CD8-positive, alpha-beta memory T cell (primary cell): ENCODE data around the gene NCR1. TPM values are rescaled to one million over a fixed set of nuclear protein-coding genes. Genes with fewer than 3 reads are reported as not detected.
"Not testable (repeated sequence)": the region's sequence is repeated elsewhere in the genome, so short reads cannot be mapped to it uniquely, and the experiment has no call there.

ENCODE experiments used
- CTCF ChIA-PET: fragments of 350-600 bp; sonication (Branson Sonifier 250); formaldehyde crosslinking; loops from one replicate; lab custom pipeline; 2021; ENCODE audit warnings: antibody characterized with exemption; lab: Charles Lee
- POLR2A ChIA-PET: fragments of 350-600 bp; sonication (Branson Sonifier 250); formaldehyde crosslinking; loops from one replicate; lab custom pipeline; 2021; ENCODE audit warnings: antibody characterized with exemption; lab: Charles Lee
- DNase-seq, 5 donors: peaks; one replicate each; pipeline versions ENCODE4 v3.0.0 to v3.0.0-alpha.2; 2020 to 2022; ENCODE audit warnings: mixed read lengths in 1 of 5
- H3K27ac ChIP-seq: one replicate; pipeline ENCODE4 v1.7.0; 2013; ENCODE audit warnings: low read depth, mild to moderate bottlenecking, low read length, moderate library complexity
- H3K27me3 ChIP-seq: 2 replicates; pipeline ENCODE4 v1.7.0; 2013; ENCODE audit warnings: low read length, mild to moderate bottlenecking; ENCODE audit not compliant: insufficient read depth, poor library complexity, severe bottlenecking
- H3K36me3 ChIP-seq: 2 replicates; pipeline ENCODE4 v1.7.0; 2013; ENCODE audit warnings: mild to moderate bottlenecking, low read length, moderate library complexity; ENCODE audit not compliant: insufficient read depth
- H3K4me1 ChIP-seq: 2 replicates; pipeline ENCODE4 v1.7.0; 2013; ENCODE audit warnings: mild to moderate bottlenecking, low read length, moderate library complexity; ENCODE audit not compliant: insufficient read depth
- H3K4me3 ChIP-seq: 2 replicates; pipeline ENCODE4 v1.7.0; 2013; ENCODE audit warnings: mild to moderate bottlenecking, low read length
- H3K9me3 ChIP-seq: 2 replicates; pipeline ENCODE4 v1.7.0; 2013; ENCODE audit warnings: mild to moderate bottlenecking, low read length
- H3K27ac Mint-ChIP-seq, 8 donors: one replicate each; pipeline ENCODE4 v1.8.0; 2020 to 2021; ENCODE audit warnings: mixed read lengths in 8 of 8, mild to moderate bottlenecking in 6 of 8, inconsistent platforms in 3 of 8, moderate library complexity in 3 of 8
- H3K27me3 Mint-ChIP-seq, 2 donors: one replicate each; pipeline ENCODE4 v1.8.0; 2020 to 2021; ENCODE audit warnings: mixed read lengths in 2 of 2, mild to moderate bottlenecking in 1 of 2, moderate library complexity in 1 of 2
- H3K36me3 Mint-ChIP-seq, 3 donors: one replicate each; pipeline ENCODE4 v1.8.0; 2020 to 2021; ENCODE audit warnings: mixed read lengths in 3 of 3, inconsistent platforms in 1 of 3, mild to moderate bottlenecking in 1 of 3
- H3K4me1 Mint-ChIP-seq, 3 donors: one replicate each; pipeline ENCODE4 v1.8.0; 2020 to 2021; ENCODE audit warnings: mixed read lengths in 3 of 3, inconsistent platforms in 1 of 3, mild to moderate bottlenecking in 1 of 3
- H3K4me3 Mint-ChIP-seq, 7 donors: one replicate each; pipeline ENCODE4 v1.8.0; 2020 to 2021; ENCODE audit warnings: mixed read lengths in 7 of 7, mild to moderate bottlenecking in 6 of 7, moderate library complexity in 4 of 7, inconsistent platforms in 2 of 7
- H3K9me3 Mint-ChIP-seq, 5 donors: one replicate each; pipeline ENCODE4 v1.8.0; 2020 to 2022; ENCODE audit warnings: mixed read lengths in 5 of 5, mild to moderate bottlenecking in 3 of 5, moderate library complexity in 2 of 5, inconsistent platforms in 1 of 5
- polyA plus RNA-seq: library from polyadenylated mRNA; unstranded; fragments of 300-500 nt; fragmentation: Illumina TruSeq; gene quantifications from one replicate; pipeline ENCODE4 v1.2.3, GENCODE V29; 2021
- total RNA-seq, 2 experiments: library from RNA; stranded (reverse); gene quantifications; one replicate each; pipeline ENCODE4 v1.2.3, GENCODE V29; 2021

The NCR1 gene
- total and polyA plus RNA-seq, 3 experiments from 2014 or later: 0.31 to 2.8 TPM; not detected in 1

DNA sequence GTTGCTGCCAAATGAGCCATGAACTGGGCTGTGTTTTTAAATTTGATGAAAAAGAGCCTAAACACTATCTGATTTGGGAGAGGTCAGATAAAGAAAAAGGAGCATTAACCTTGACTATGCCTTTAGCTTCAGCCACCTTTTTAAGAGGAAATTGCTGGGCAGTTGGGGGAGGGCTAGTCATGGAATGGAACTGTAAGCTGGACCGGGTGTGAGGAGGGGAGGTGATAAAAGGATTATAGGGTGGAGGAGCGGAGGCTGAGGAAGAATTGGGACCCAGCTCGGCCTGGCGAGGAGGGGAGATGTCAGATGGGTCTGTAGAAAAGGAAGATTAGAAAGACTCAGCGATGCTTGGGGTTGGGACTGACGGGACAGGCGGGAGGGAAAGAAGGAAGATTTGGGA lies 7.3 kb upstream of the NCR1 start:
- Mint-ChIP-seq H3K27ac (peak overlapping the region in 1 of 8 donors; percentile 9), H3K27me3 (peaks cover 19 to 39% of the 10 kb centered on the region in 2 donors)
- H3K4me1 ChIP-seq, H3K36me3 Mint-ChIP-seq, H3K4me1 Mint-ChIP-seq, H3K9me3 Mint-ChIP-seq, CTCF ChIA-PET, DNase-seq, H3K4me3 ChIP-seq, H3K27me3 ChIP-seq, H3K27ac ChIP-seq, H3K36me3 ChIP-seq, POLR2A ChIA-PET, H3K9me3 ChIP-seq, H3K4me3 Mint-ChIP-seq: not testable (repeated sequence)

DNA sequence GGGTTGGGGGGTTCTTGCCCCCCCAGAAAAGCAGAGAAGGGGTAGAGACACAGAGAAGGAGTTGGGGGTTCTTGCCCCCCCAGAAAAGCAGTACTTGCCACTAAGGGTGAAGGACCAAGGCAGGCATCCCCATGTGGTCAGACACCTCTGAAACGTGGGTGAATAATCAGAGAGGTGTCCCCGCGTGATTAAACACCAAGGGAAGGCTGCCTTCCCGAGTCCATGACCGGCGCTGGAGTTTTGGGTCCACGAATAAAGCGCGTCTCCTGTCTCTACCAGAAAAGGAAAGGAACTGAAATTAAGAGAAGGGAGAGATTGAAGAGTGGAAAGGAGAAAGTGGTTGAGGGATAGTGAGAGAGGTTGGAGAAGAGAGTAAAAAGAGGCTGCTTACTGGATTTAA lies 6.3 kb upstream of the NCR1 start:
- H3K27me3 ChIP-seq, H3K36me3 Mint-ChIP-seq, H3K4me1 ChIP-seq, H3K4me1 Mint-ChIP-seq, H3K4me3 Mint-ChIP-seq, POLR2A ChIA-PET, H3K27ac ChIP-seq, H3K9me3 Mint-ChIP-seq, H3K27ac Mint-ChIP-seq, DNase-seq, CTCF ChIA-PET, H3K9me3 ChIP-seq, H3K4me3 ChIP-seq, H3K36me3 ChIP-seq: not testable (repeated sequence)
- H3K27me3 Mint-ChIP-seq: peaks cover 19 to 39% of the 10 kb centered on the region in 2 donors

DNA sequence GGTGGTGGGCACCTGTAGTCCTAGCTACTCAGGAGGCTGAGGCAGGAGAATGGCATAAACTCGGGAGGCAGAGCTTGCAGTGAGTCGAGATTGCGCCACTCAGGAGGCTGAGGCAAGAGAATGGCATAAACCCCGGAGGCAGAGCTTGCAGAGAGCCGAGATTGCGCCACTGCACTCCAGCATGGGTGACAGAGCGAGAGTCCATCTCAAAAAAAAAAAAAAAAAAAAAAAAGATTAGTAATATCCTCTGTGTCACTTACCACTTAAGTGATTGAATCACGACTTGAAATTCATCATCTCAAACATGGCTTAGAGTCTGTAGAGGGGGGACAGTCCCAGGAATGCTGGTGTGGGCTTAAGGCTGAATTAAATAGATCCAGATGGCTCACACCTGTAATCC lies 4.8 kb upstream of the NCR1 start:
- H3K4me3 Mint-ChIP-seq, H3K27me3 ChIP-seq, H3K27ac Mint-ChIP-seq, H3K4me3 ChIP-seq, H3K9me3 ChIP-seq, H3K9me3 Mint-ChIP-seq, DNase-seq, H3K36me3 ChIP-seq, H3K4me1 Mint-ChIP-seq, POLR2A ChIA-PET, H3K4me1 ChIP-seq, CTCF ChIA-PET, H3K27ac ChIP-seq, H3K36me3 Mint-ChIP-seq: not testable (repeated sequence)
- peaks cover 21 to 44% of the 10 kb centered on the region in 2 donors for H3K27me3 Mint-ChIP-seq

DNA sequence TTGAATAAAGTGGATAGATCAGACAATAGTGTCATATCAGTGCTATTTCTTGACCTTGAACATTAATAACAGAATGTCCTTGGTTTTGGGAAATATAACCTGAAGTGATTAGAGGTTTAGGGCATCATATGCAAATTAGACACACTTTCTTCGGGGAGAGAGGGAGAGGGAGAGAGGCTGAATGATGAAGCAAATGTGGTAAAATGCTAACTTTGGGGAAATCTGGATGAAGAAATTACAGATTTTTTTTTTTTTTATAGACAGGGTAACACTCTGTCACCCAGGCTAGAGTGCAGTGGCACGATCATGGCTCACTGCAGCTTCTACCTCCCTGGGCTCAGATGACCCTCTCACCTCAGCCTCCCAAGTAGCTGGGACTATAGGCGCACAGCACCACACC lies 3.9 kb upstream of the NCR1 start:
- ChIA-PET POLR2A (no interaction called here), CTCF (no interaction called here)
- H3K4me1 Mint-ChIP-seq: peaks cover 0 to 6% (median 0%) of the 10 kb centered on the region in 3 donors
- no peaks in the 10 kb centered on the region for H3K36me3 ChIP-seq
- DNase-seq: no peak
- peaks cover 17 to 40% of the 10 kb centered on the region in 2 donors for H3K27me3 Mint-ChIP-seq
- H3K9me3 ChIP-seq: no peaks in the 10 kb centered on the region
- H3K27ac Mint-ChIP-seq: no peak overlapping the region
- H3K27ac ChIP-seq: no peak overlapping the region
- H3K9me3 Mint-ChIP-seq: peaks cover 0 to 3% (median 0%) of the 10 kb centered on the region in 5 donors
- no peaks in the 10 kb centered on the region for H3K4me1 ChIP-seq
- no peak overlapping the region for H3K4me3 Mint-ChIP-seq
- no peak overlapping the region for H3K4me3 ChIP-seq
- no peaks in the 10 kb centered on the region for H3K36me3 Mint-ChIP-seq
- H3K27me3 ChIP-seq: no peaks in the 10 kb centered on the region

DNA sequence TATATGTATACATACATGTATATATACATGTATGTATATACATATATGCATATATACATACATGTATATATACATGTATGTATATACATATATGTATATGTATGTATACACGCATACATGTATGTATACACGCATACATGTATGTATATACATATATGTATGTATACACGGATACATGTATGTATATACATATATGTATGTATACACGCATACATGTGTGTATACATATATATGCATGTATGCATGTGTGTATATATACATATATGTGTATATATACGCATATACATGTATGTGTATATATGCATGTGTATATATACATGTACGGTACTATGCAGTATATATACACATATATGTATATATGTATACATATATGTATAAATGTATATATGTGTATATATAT lies 2.6 kb upstream of the NCR1 start:
- H3K27ac ChIP-seq: no peak overlapping the region
- Mint-ChIP-seq H3K4me1 (peaks cover 0 to 6% (median 0%) of the 10 kb centered on the region in 3 donors), H3K27ac (no peak overlapping the region), H3K36me3 (no peaks in the 10 kb centered on the region), H3K9me3 (peaks cover 0 to 3% (median 0%) of the 10 kb centered on the region in 5 donors), H3K4me3 (no peak overlapping the region), H3K27me3 (peaks cover 11 to 29% of the 10 kb centered on the region in 2 donors)
- ChIA-PET POLR2A (no interaction called here), CTCF (no interaction called here)
- no peak overlapping the region for H3K4me3 ChIP-seq
- no peaks in the 10 kb centered on the region for H3K36me3 ChIP-seq
- H3K4me1 ChIP-seq: no peaks in the 10 kb centered on the region
- H3K27me3 ChIP-seq: no peaks in the 10 kb centered on the region
- no peak for DNase-seq
- H3K9me3 ChIP-seq: no peaks in the 10 kb centered on the region

DNA sequence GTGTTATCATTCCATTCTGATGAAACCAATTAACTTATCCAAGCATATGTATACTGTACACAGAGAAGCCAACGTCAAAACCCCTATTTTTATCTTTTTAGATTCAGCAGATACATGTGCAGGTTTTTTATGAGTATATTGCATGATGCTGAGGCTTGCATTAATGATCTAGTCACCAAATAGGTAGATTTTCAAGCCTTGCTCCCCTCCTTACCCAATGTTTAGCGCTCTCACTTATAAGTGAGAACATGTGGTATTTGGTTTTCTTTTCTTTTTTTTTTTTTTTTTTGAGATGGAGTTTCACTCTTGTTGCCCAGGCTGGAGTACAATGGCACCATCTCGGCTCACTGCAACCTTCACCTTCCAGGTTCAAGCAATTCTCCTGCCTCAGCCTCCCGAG lies 1.7 kb upstream of the NCR1 start:
- H3K4me1 ChIP-seq, DNase-seq, H3K27me3 ChIP-seq, H3K4me3 Mint-ChIP-seq, H3K4me3 ChIP-seq, H3K9me3 ChIP-seq, POLR2A ChIA-PET, H3K4me1 Mint-ChIP-seq, H3K36me3 Mint-ChIP-seq, H3K27ac ChIP-seq, H3K36me3 ChIP-seq, H3K9me3 Mint-ChIP-seq, CTCF ChIA-PET: not testable (repeated sequence)
- Mint-ChIP-seq H3K27ac (peak overlapping the region in 1 of 8 donors; percentile 58), H3K27me3 (peaks cover 10 to 22% of the 10 kb centered on the region in 2 donors)

DNA sequence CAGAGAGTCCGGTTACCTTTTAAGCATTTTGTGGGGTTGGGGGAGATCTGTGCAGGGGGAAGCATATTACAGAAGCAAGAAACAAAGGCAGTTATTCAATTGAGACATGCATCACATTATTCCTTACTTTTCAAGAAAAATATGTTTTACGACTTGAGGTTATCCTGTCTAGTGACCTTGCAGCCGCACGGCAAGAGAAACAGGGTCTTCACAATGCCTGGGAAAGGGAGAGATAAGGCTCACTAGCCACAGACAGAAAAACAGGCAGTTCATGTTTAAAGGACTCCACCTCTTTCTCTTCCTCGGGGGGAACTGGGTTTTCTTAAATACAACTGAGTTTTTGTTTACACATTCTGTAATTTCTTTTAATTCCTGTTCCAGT lies 536 bp upstream of the NCR1 start:
- H3K9me3 ChIP-seq: no peaks in the 10 kb centered on the region
- no peaks in the 10 kb centered on the region for H3K27me3 ChIP-seq
- H3K9me3 Mint-ChIP-seq: peaks cover 0 to 3% (median 0%) of the 10 kb centered on the region in 5 donors
- DNase-seq: no peak
- no peak overlapping the region for H3K4me3 ChIP-seq
- H3K27ac ChIP-seq: peak overlapping the region; percentile 60
- CTCF ChIA-PET: no interaction called here
- H3K27ac Mint-ChIP-seq: peak overlapping the region in 5 of 8 donors; percentile 11 to 90 (median 72)
- H3K4me3 Mint-ChIP-seq: peak overlapping the region in 5 of 7 donors; percentile 30 to 88 (median 63)
- no peaks in the 10 kb centered on the region for H3K36me3 Mint-ChIP-seq
- H3K27me3 Mint-ChIP-seq: peaks cover 8 to 12% of the 10 kb centered on the region in 2 donors
- POLR2A ChIA-PET: no interaction called here
- H3K36me3 ChIP-seq: no peaks in the 10 kb centered on the region
- H3K4me1 Mint-ChIP-seq: peaks cover 0 to 6% (median 0%) of the 10 kb centered on the region in 3 donors
- no peaks in the 10 kb centered on the region for H3K4me1 ChIP-seq

DNA sequence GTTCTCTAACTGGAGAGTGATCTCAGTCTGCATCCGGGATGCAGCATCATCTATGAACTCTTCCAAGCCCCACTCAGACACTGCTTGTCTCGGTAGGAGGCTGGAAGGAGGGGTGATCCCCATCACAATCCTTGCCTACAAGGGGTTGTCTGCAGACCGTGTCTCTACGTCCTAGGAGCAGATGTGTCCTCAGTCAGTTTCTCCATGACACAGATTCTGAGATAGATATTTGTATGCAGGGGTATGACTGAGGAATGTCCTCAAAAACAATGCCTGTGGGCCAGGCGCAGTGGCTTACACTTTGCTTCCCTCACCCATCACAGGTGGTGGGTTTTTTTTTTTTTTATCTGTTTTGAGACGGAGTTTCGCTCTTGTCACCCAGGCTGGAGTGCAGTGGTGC lies 871 bp downstream of the NCR1 start:
- peak overlapping the region; percentile 60 for H3K27ac ChIP-seq

DNA sequence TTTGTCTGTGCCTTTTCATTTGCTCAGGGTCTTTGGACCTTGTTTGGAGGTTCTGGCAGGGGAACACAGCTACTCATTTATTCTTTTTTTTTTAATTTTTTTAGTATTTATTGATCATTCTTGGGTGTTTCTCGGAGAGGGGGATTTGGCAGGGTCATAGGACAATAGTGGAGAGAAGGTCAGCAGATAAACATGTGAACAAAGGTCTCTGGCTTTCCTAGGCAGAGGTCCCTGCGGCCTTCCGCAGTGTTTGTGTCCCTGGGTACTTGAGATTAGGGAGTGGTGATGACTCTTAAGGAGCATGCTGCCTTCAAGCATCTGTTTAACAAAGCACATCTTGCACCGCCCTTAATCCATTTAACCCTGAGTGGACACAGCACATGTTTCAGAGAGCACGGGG lies 2.0 kb downstream of the NCR1 start:
- H3K27ac ChIP-seq, H3K4me3 ChIP-seq, H3K9me3 Mint-ChIP-seq, H3K4me1 Mint-ChIP-seq, H3K27me3 ChIP-seq, POLR2A ChIA-PET, H3K4me1 ChIP-seq, DNase-seq, H3K9me3 ChIP-seq, H3K36me3 Mint-ChIP-seq, H3K36me3 ChIP-seq, CTCF ChIA-PET, H3K27ac Mint-ChIP-seq, H3K4me3 Mint-ChIP-seq: not testable (repeated sequence)
- H3K27me3 Mint-ChIP-seq: peaks cover 11 to 15% of the 10 kb centered on the region in 2 donors

More for the DNA sequence above, 871 bp downstream of the NCR1 start:
- ChIA-PET CTCF (no interaction called here), POLR2A (no interaction called here)
- H3K4me1 ChIP-seq: no peaks in the 10 kb centered on the region
- H3K4me1 Mint-ChIP-seq: peaks cover 0 to 6% (median 0%) of the 10 kb centered on the region in 3 donors
- peaks cover 8 to 12% of the 10 kb centered on the region in 2 donors for H3K27me3 Mint-ChIP-seq
- H3K27ac Mint-ChIP-seq: peak overlapping the region in 1 of 8 donors; percentile 63
- peak overlapping the region in 4 of 7 donors; percentile 61 to 79 (median 68) for H3K4me3 Mint-ChIP-seq
- no peaks in the 10 kb centered on the region for H3K36me3 ChIP-seq
- H3K36me3 Mint-ChIP-seq: no peaks in the 10 kb centered on the region
- H3K27me3 ChIP-seq: no peaks in the 10 kb centered on the region
- DNase-seq: no peak
- no peaks in the 10 kb centered on the region for H3K9me3 ChIP-seq
- H3K4me3 ChIP-seq: no peak overlapping the region
- H3K9me3 Mint-ChIP-seq: peaks cover 0 to 2% (median 0%) of the 10 kb centered on the region in 5 donors
